Measurements from ENCODE around the gene RAD51B. TPM values are rescaled to one million over a fixed set of nuclear protein-coding genes. Genes with fewer than 3 reads are reported as not detected.

RAD51B gene
- total and polyA plus RNA-seq, 2 experiments from 2014 or later, result 10.1 to 18.0 TPM

GRCh38 chr14:68607081-68607866, 787.7 kb downstream of the RAD51B start:
- TF ChIP-seq EZH2phosphoT487 (IDR thresholded peaks at IDR 0.05; ENCODE audit: low read depth, severe bottlenecking, unreplicated experiment) (no peak), EZH2 (IDR thresholded peaks at IDR 0.05; ENCODE audit: borderline replicate concordance) (no peak)
- TF ChIP-seq, protein P1, sequence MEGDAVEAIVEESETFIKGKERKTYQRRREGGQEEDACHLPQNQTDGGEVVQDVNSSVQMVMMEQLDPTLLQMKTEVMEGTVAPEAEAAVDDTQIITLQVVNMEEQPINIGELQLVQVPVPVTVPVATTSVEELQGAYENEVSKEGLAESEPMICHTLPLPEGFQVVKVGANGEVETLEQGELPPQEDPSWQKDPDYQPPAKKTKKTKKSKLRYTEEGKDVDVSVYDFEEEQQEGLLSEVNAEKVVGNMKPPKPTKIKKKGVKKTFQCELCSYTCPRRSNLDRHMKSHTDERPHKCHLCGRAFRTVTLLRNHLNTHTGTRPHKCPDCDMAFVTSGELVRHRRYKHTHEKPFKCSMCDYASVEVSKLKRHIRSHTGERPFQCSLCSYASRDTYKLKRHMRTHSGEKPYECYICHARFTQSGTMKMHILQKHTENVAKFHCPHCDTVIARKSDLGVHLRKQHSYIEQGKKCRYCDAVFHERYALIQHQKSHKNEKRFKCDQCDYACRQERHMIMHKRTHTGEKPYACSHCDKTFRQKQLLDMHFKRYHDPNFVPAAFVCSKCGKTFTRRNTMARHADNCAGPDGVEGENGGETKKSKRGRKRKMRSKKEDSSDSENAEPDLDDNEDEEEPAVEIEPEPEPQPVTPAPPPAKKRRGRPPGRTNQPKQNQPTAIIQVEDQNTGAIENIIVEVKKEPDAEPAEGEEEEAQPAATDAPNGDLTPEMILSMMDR (IDR thresholded peaks at IDR 0.05; ENCODE audit: poor library complexity), result no peak
- H3K4me3 ChIP-seq, result no peak overlapping the region
- peaks cover 69% of the 10 kb centered on the region for H3K4me1 ChIP-seq (ENCODE audit: insufficient read depth)
- H3K9me3 ChIP-seq (ENCODE audit: low read depth), result no peaks in the 10 kb centered on the region
- WGBS (ENCODE audit: low lambda C conversion rate, missing lambda C conversion rate), result 25% methylated on average over 17 of the region's 17 CpGs
- no peaks in the 10 kb centered on the region for H3K79me2 ChIP-seq
- peak overlapping the region; percentile 98 for H3K27ac ChIP-seq
- no peaks in the 10 kb centered on the region for H3K36me3 ChIP-seq (replicated peaks; ENCODE audit: insufficient read depth, low read depth)
- no peaks in the 10 kb centered on the region for H3K9me2 ChIP-seq (replicated peaks; ENCODE audit: insufficient read depth)
- DNase-seq (ENCODE audit: low spot score), result peak; percentile 86
- H3K27me3 ChIP-seq, result no peaks in the 10 kb centered on the region
- peak overlapping the region; percentile 32 for H3K4me2 ChIP-seq
- peak overlapping the region; percentile 1 for H2AFZ ChIP-seq
- H4K20me1 ChIP-seq (ENCODE audit: insufficient read depth, poor library complexity, severe bottlenecking), result no peaks in the 10 kb centered on the region

GRCh38 chr14:68607867-68608573, 788.4 kb downstream of the RAD51B start:
- no peaks in the 10 kb centered on the region for H4K20me1 ChIP-seq (ENCODE audit: insufficient read depth, poor library complexity, severe bottlenecking)
- H3K79me2 ChIP-seq, result no peaks in the 10 kb centered on the region
- no peaks in the 10 kb centered on the region for H3K27me3 ChIP-seq
- WGBS (ENCODE audit: low lambda C conversion rate, missing lambda C conversion rate), result 71% methylated on average over 14 of the region's 14 CpGs
- no peaks in the 10 kb centered on the region for H3K9me3 ChIP-seq (ENCODE audit: low read depth)
- H3K4me3 ChIP-seq, result no peak overlapping the region
- H3K36me3 ChIP-seq (replicated peaks; ENCODE audit: insufficient read depth, low read depth), result no peaks in the 10 kb centered on the region
- H3K27ac ChIP-seq, result peak overlapping the region; percentile 98
- TF ChIP-seq, protein P1 (IDR thresholded peaks at IDR 0.05; ENCODE audit: poor library complexity), result no peak
- TF ChIP-seq EZH2phosphoT487 (IDR thresholded peaks at IDR 0.05; ENCODE audit: low read depth, severe bottlenecking, unreplicated experiment) (no peak), EZH2 (IDR thresholded peaks at IDR 0.05; ENCODE audit: borderline replicate concordance) (no peak)
- no peak for DNase-seq (ENCODE audit: low spot score)
- H3K4me2 ChIP-seq, result peak overlapping the region; percentile 32
- peak overlapping the region; percentile 1 for H2AFZ ChIP-seq
- H3K9me2 ChIP-seq (replicated peaks; ENCODE audit: insufficient read depth), result no peaks in the 10 kb centered on the region
- H3K4me1 ChIP-seq (ENCODE audit: insufficient read depth), result peaks cover 72% of the 10 kb centered on the region

DNA sequence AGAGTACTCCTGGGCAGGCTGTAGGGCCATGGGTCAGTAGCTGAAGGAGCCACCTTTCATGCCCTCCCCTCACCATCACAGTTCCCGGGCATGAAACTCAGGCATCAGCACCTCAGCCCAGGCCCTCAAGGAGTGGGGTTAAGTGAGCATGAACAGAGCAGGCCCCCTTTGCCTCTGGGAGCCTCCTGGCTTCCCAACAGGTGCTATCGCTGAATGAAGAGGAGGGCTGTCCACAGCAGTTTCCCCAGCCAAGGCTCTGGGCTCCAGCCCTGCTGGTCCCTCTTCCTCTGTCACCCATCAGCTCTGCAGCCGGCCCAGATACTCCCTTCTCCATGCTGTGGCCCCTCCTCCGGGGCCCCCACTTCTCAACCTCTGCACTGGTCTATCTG, 789.0 kb downstream of the RAD51B start:
- Histone ChIP-seq H3K79me2 (no peaks in the 10 kb centered on the region), H3K4me2 (no peak overlapping the region), H3K36me3 (replicated peaks; ENCODE audit: insufficient read depth, low read depth) (no peaks in the 10 kb centered on the region), H4K20me1 (ENCODE audit: insufficient read depth, poor library complexity, severe bottlenecking) (no peaks in the 10 kb centered on the region), H2AFZ (no peak overlapping the region), H3K9me3 (ENCODE audit: low read depth) (no peaks in the 10 kb centered on the region), H3K4me3 (no peak overlapping the region), H3K27me3 (no peaks in the 10 kb centered on the region), H3K9me2 (replicated peaks; ENCODE audit: insufficient read depth) (no peaks in the 10 kb centered on the region), H3K4me1 (ENCODE audit: insufficient read depth) (peaks cover 66% of the 10 kb centered on the region), H3K27ac (peak overlapping the region; percentile 98)
- TF ChIP-seq, protein P1 (IDR thresholded peaks at IDR 0.05; ENCODE audit: poor library complexity), result no peak
- TF ChIP-seq EZH2phosphoT487 (IDR thresholded peaks at IDR 0.05; ENCODE audit: low read depth, severe bottlenecking, unreplicated experiment) (no peak), EZH2 (IDR thresholded peaks at IDR 0.05; ENCODE audit: borderline replicate concordance) (no peak)
- 91% methylated on average over 4 of the region's 4 CpGs for WGBS (ENCODE audit: low lambda C conversion rate, missing lambda C conversion rate)
- no peak for DNase-seq (ENCODE audit: low spot score)

Measured in hepatocyte (in vitro differentiated cells).